ENCODE results near the gene CYP27C1. TPM values are rescaled to one million over a fixed set of nuclear protein-coding genes. Genes with fewer than 3 reads are reported as not detected.
"Not testable (repeated sequence)": the region's sequence is repeated elsewhere in the genome, so short reads cannot be mapped to it uniquely, and the experiment has no call there.

CYP27C1 gene
- total RNA-seq, 2 experiments from 2014 or later, result not detected

DNA sequence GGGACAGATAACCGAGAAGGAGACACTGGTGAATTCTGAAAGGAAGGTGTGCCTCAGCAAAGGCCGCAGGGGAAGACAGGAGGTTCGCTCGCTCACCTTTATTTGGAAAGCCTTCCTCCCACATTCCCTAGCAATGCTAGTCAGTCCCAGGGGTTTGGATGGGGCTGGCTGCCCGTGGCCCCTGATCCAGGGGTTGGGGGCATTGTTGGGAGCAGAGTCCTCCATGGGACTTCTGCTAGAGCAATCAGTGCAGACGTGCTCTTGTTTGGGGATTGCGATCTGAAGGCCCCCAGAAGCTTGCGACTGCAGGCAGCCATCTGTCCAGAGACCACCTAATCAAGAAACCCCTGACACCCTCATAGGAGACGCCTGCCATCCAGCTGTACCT, 6.0 kb upstream of the CYP27C1 start:
- no peak overlapping the region for H3K4me3 ChIP-seq (ENCODE audit: low read length)
- Mint-ChIP-seq H3K9me3 (peaks cover 6% of the 10 kb centered on the region), H3K4me3 (no peak overlapping the region), H3K36me3 (ENCODE audit: low read depth) (no peaks in the 10 kb centered on the region), H3K4me1 (ENCODE audit: low read depth) (no peaks in the 10 kb centered on the region), H3K27ac (no peak overlapping the region), H3K27me3 (peaks cover 56% of the 10 kb centered on the region)
- no peak overlapping the region for H3K27ac ChIP-seq (ENCODE audit: low read depth in 1 of 2, low read length in 2 of 2)
- H3K36me3 ChIP-seq (ENCODE audit: insufficient read depth, low read length), result no peaks in the 10 kb centered on the region
- H3K9me3 ChIP-seq (ENCODE audit: control insufficient read depth in 1 of 2, insufficient read depth in 1 of 2, low read length in 2 of 2), result peaks cover 5 to 17% of the 10 kb centered on the region in 2 experiments
- H3K27me3 ChIP-seq (ENCODE audit: control insufficient read depth in 1 of 2, insufficient read depth in 2 of 2, low read length in 2 of 2), result peaks cover 11 to 36% of the 10 kb centered on the region in 2 experiments
- ChIA-PET POLR2A (no interaction called here), CTCF (no interaction called here)
- no peaks in the 10 kb centered on the region for H3K4me1 ChIP-seq (ENCODE audit: insufficient read depth, low read length)
- no peak for DNase-seq
- no peak for ATAC-seq (ENCODE audit: poor library complexity)
- intact Hi-C loops (cut with DNase I, micrococcal nuclease), result no loop called here
- TF ChIP-seq, protein P1, sequence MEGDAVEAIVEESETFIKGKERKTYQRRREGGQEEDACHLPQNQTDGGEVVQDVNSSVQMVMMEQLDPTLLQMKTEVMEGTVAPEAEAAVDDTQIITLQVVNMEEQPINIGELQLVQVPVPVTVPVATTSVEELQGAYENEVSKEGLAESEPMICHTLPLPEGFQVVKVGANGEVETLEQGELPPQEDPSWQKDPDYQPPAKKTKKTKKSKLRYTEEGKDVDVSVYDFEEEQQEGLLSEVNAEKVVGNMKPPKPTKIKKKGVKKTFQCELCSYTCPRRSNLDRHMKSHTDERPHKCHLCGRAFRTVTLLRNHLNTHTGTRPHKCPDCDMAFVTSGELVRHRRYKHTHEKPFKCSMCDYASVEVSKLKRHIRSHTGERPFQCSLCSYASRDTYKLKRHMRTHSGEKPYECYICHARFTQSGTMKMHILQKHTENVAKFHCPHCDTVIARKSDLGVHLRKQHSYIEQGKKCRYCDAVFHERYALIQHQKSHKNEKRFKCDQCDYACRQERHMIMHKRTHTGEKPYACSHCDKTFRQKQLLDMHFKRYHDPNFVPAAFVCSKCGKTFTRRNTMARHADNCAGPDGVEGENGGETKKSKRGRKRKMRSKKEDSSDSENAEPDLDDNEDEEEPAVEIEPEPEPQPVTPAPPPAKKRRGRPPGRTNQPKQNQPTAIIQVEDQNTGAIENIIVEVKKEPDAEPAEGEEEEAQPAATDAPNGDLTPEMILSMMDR (IDR thresholded peaks at IDR 0.05), result no peak

DNA sequence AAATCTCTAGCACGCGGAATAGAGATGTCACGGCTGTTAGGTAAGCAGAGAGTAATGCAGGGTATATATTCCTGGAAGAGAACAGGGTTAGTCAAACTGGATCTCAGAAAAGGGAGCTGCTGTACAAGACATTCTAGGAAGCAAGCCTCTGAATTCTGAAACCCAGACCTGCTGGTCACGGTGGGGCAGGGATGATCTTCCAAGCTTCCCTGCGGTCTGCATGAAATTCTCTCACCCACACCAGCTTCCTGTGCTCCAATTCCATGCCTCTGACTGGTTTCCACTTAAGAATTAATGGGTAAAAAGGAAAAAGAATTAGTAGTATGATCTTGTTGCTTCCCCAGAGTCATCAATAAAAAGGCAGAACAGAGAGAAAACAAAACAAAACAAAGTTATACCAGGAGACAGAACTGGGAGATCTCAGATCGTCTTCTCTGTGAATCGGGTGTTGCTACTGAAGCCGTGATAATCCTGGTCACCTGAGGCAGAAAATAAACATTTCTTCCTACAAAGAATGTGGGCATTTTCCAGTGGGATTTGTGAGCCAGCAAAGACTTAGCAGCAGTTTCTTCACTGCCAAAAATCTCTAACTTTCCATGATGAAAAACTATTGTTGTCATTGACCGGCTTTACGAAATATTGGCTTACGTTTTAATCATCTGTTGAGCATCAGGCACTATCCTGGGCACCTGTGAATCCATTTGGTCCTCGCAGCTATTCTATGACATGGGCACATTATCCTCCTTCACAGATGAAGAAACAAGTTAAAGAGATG, 5.3 kb upstream of the CYP27C1 start:
- no peaks in the 10 kb centered on the region for H3K36me3 ChIP-seq (ENCODE audit: insufficient read depth, low read length)
- ChIA-PET CTCF (no interaction called here), POLR2A (no interaction called here)

DNA sequence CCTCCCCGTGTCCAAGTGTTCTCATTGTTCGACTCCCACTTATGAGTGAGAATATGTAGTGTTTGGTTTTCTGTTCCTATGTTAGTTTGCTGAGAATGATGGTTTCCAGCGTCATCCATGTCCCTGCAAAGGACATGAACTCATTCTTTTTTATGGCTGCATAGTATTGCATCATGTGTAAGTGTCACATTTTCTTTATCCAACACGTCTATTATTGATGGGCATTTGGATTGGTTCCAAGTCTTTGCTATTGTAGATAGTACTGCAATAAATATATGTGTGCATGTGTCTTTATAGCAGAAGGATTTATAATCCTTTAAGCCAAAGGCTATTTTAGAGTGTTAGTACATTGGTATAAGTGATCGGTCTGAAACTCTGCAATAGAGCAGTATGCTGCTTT, 4.0 kb upstream of the CYP27C1 start:
- H3K27ac ChIP-seq (ENCODE audit: low read depth in 1 of 2, low read length in 2 of 2); H3K4me3 ChIP-seq (ENCODE audit: low read length); H3K9me3 Mint-ChIP-seq; H3K4me3 Mint-ChIP-seq; DNase-seq; H3K36me3 ChIP-seq (ENCODE audit: insufficient read depth, low read length); H3K4me1 Mint-ChIP-seq (ENCODE audit: low read depth); CTCF ChIA-PET; H3K36me3 Mint-ChIP-seq (ENCODE audit: low read depth); ATAC-seq (ENCODE audit: poor library complexity); POLR2A ChIA-PET; H3K27ac Mint-ChIP-seq; intact Hi-C loops (cut with DNase I, micrococcal nuclease): not testable (repeated sequence)
- H3K27me3 Mint-ChIP-seq, result peaks cover 62% of the 10 kb centered on the region
- H3K4me1 ChIP-seq (ENCODE audit: insufficient read depth, low read length), result peaks cover 12% of the 10 kb centered on the region
- peaks cover 5 to 23% of the 10 kb centered on the region in 2 experiments for H3K9me3 ChIP-seq (ENCODE audit: control insufficient read depth in 1 of 2, insufficient read depth in 1 of 2, low read length in 2 of 2)
- peaks cover 23 to 54% of the 10 kb centered on the region in 2 experiments for H3K27me3 ChIP-seq (ENCODE audit: control insufficient read depth in 1 of 2, insufficient read depth in 2 of 2, low read length in 2 of 2)

More for the DNA sequence above, 5.3 kb upstream of the CYP27C1 start:
- Histone ChIP-seq H3K27me3 (ENCODE audit: control insufficient read depth in 1 of 2, insufficient read depth in 2 of 2, low read length in 2 of 2) (peaks cover 17 to 44% of the 10 kb centered on the region in 2 experiments), H3K4me3 (ENCODE audit: low read length) (no peak overlapping the region), H3K27ac (ENCODE audit: low read depth in 1 of 2, low read length in 2 of 2) (no peak overlapping the region), H3K9me3 (ENCODE audit: control insufficient read depth in 1 of 2, insufficient read depth in 1 of 2, low read length in 2 of 2) (peaks cover 5 to 17% of the 10 kb centered on the region in 2 experiments), H3K4me1 (ENCODE audit: insufficient read depth, low read length) (peaks cover 4% of the 10 kb centered on the region)
- Mint-ChIP-seq H3K36me3 (ENCODE audit: low read depth) (no peaks in the 10 kb centered on the region), H3K27me3 (peaks cover 62% of the 10 kb centered on the region), H3K4me3 (no peak overlapping the region), H3K27ac (no peak overlapping the region), H3K4me1 (ENCODE audit: low read depth) (peaks cover 5% of the 10 kb centered on the region), H3K9me3 (peaks cover 6% of the 10 kb centered on the region)
- intact Hi-C loops (cut with DNase I, micrococcal nuclease), result no loop called here
- DNase-seq, result no peak
- no peak for ATAC-seq (ENCODE audit: poor library complexity)
- TF ChIP-seq, protein P1 (IDR thresholded peaks at IDR 0.05), result no peak

All from CD4-positive, alpha-beta T cell (primary cell).